ENCODE measurements around the gene ZFP90.

- no peak for TF ChIP-seq CTCF (IDR thresholded peaks at IDR 0.05)
- TF ChIP-seq POLR2A (IDR thresholded peaks at IDR 0.05) = no peak
Measured at GRCh38 chr16:68499006-68499405, 40.1 kb upstream of the ZFP90 start.
